Lung (tissue), 12 donors: ENCODE measurements around the gene RRM1. TPM values are rescaled to one million over a fixed set of nuclear protein-coding genes. Genes with fewer than 3 reads are reported as not detected.
"Not testable (repeated sequence)": the region's sequence is repeated elsewhere in the genome, so short reads cannot be mapped to it uniquely, and the experiment has no call there.

Experiments
- ATAC-seq: fragments of 200-7000 bp; cut with Tn5 transposase; one replicate; pipeline ENCODE4 v1.9.1; 2020; ENCODE audit warnings: moderate number of reproducible peaks; ENCODE audit not compliant: insufficient read depth, low FRiP score
- DNase-seq, 3 donors: peaks; one replicate each; pipeline ENCODE4 v3.0.0-alpha.2; 2013 to 2017
- H3K27ac ChIP-seq, 2 donors: one replicate each; pipeline ENCODE4 v1.5.1; 2013; ENCODE audit warnings: mild to moderate bottlenecking in 2 of 2, moderate library complexity in 2 of 2, control low read depth in 1 of 2, inconsistent platforms in 1 of 2, low read depth in 1 of 2, low read length in 1 of 2
- H3K27me3 ChIP-seq, 3 donors: one replicate each; pipeline ENCODE4 v1.5.1; 2013; ENCODE audit warnings: low read length in 2 of 3; ENCODE audit not compliant: control insufficient read depth in 3 of 3, insufficient read depth in 3 of 3
- H3K36me3 ChIP-seq, 4 donors: one replicate each; pipeline ENCODE4 v1.5.1; 2013; ENCODE audit warnings: low read length in 4 of 4, mild to moderate bottlenecking in 1 of 4, moderate library complexity in 1 of 4; ENCODE audit not compliant: control insufficient read depth in 4 of 4, insufficient read depth in 4 of 4
- H3K4me1 ChIP-seq, 5 donors: one replicate each; pipeline ENCODE4 v1.5.1; 2013; ENCODE audit warnings: low read length in 5 of 5, mild to moderate bottlenecking in 2 of 5, moderate library complexity in 1 of 5; ENCODE audit not compliant: control insufficient read depth in 5 of 5, insufficient read depth in 5 of 5
- H3K4me3 ChIP-seq: one replicate; pipeline ENCODE4 v1.5.1; 2013; ENCODE audit warnings: mild to moderate bottlenecking, control low read depth, moderate library complexity
- H3K9ac ChIP-seq, 2 donors: one replicate each; pipeline ENCODE4 v1.5.1; 2013; ENCODE audit warnings: low read length in 2 of 2, control low read depth in 1 of 2; ENCODE audit not compliant: insufficient read depth in 1 of 2
- H3K9me3 ChIP-seq, 4 donors: one replicate each; pipeline ENCODE4 v1.5.1; 2013; ENCODE audit warnings: low read length in 3 of 4, mild to moderate bottlenecking in 1 of 4, moderate library complexity in 1 of 4; ENCODE audit not compliant: control insufficient read depth in 4 of 4, insufficient read depth in 3 of 4
- WGBS, 2 donors: extraction: QIAGEN DNeasy Blood & Tissue Kit; methylation state at CpG; one replicate each; pipeline ENCODE4 v1.1.7; 2013; 5-methylcytosine and 5-hydroxymethylcytosine counted together
- polyA plus RNA-seq, 2 donors: library from polyadenylated mRNA; stranded (reverse); fragments of 200-250 nt; gene quantifications; one replicate each; pipeline ENCODE4 v1.2.1, GENCODE V29; 2013
- total RNA-seq, 2 donors: library from RNA; depleted of rRNA in 1 of 2; stranded (reverse); fragments of >200 nt in 1 of 2; gene quantifications; one replicate each; pipeline ENCODE4 v1.2.1, GENCODE V29; 2014 to 2021
- TF ChIP-seq, protein P1 (sequence below): IDR thresholded peaks from 2 replicates; pipeline ENCODE4 v1.5.1; 2012; ENCODE audit warnings: mild to moderate bottlenecking; ENCODE audit errors: control extremely low read depth, extremely low read depth
- donor health status: control.
- donor health status: control.
- donor health status: Bipolar disorder and iron deficiency.
- donor health status: healthy.
- donor health status: DM: yes; HTN: yes; CAD: no.

RRM1 gene
- total and polyA plus RNA-seq, 4 donors = 9.4 to 46.5 (median 25.8) TPM

DNA sequence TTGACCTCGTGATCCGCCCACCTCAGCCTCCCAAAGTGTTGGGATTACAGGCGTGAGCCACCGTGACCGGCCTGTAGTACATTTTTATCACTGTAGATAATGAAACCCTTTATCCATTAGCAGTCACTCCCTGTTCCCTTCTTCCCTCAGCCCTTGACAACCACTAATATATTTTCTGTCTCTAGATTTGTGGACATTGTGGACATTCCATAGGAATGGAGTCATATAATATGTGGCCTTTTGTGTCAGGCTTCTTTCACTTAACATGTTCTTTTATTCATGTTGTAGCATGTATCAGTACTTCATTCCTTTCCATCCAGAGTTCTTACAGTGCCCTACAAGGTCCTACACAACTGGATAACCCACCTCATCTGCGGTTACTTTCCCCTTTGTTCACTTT lies 30.5 kb downstream of the RRM1 start:
- H3K9ac ChIP-seq = no peak overlapping the region
- DNase-seq = no peak
- H3K9me3 ChIP-seq = no peaks in the 10 kb centered on the region
- H3K27me3 ChIP-seq = no peaks in the 10 kb centered on the region
- H3K4me3 ChIP-seq = no peak overlapping the region
- TF ChIP-seq, protein P1, sequence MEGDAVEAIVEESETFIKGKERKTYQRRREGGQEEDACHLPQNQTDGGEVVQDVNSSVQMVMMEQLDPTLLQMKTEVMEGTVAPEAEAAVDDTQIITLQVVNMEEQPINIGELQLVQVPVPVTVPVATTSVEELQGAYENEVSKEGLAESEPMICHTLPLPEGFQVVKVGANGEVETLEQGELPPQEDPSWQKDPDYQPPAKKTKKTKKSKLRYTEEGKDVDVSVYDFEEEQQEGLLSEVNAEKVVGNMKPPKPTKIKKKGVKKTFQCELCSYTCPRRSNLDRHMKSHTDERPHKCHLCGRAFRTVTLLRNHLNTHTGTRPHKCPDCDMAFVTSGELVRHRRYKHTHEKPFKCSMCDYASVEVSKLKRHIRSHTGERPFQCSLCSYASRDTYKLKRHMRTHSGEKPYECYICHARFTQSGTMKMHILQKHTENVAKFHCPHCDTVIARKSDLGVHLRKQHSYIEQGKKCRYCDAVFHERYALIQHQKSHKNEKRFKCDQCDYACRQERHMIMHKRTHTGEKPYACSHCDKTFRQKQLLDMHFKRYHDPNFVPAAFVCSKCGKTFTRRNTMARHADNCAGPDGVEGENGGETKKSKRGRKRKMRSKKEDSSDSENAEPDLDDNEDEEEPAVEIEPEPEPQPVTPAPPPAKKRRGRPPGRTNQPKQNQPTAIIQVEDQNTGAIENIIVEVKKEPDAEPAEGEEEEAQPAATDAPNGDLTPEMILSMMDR = no peak
- H3K36me3 ChIP-seq = peaks cover 22 to 46% (median 40%) of the 10 kb centered on the region in 4 donors
- peak overlapping the region in 1 of 2 donors; percentile 33 for H3K27ac ChIP-seq
- WGBS, 2 donors = 93 to 96% methylated on average over 6 of the region's 6 CpGs
- H3K4me1 ChIP-seq = no peaks in the 10 kb centered on the region
- no peak for ATAC-seq

DNA sequence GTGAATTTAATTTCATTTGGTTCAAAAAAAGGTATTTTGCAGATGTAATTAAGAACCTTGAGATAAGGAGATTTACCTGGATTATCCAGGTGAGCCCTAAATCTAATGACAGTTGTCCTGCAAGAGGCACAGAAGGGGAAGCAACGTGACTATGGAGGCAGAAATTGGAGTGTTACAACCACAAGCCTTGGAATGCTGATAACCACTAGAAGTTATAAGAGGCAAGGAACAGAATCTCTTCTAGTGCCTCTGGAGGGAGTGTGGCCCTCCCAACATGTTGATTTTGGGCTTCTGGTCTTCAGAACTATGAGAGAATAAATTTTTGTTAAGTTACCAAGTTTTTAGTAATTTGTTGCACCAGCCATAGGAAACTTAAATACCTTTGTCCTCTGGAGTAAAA lies 32.8 kb downstream of the RRM1 start:
- ATAC-seq (no peak), DNase-seq (no peak)
- no peak overlapping the region for H3K9ac ChIP-seq
- H3K4me3 ChIP-seq = no peak overlapping the region
- TF ChIP-seq, protein P1 = no peak
- no peaks in the 10 kb centered on the region for H3K9me3 ChIP-seq
- no peak overlapping the region for H3K27ac ChIP-seq
- no peaks in the 10 kb centered on the region for H3K4me1 ChIP-seq
- H3K27me3 ChIP-seq = no peaks in the 10 kb centered on the region
- peaks cover 21 to 44% (median 37%) of the 10 kb centered on the region in 4 donors for H3K36me3 ChIP-seq
- WGBS, 2 donors = 72 to 87% methylated on average over 1 of the region's 1 CpG

DNA sequence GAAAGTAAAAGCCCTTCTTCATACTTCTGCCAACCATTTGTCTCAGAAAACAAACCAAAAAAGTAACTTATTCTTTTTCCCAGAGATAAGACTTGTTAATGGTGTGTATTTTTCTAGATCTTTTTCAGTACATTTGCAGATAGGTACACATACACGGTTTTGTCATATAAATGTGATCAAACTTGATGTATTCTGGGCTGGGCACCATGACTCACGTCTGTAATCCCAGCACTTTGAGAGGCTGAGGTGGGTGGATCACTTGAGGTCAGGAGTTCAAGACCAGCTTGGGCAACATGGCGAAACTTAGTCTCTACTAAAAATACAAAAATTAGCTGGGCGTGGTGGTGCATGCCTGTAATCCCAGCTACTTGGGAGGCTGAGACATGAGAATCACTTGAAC lies 35.6 kb downstream of the RRM1 start:
- not testable (repeated sequence) for H3K4me1 ChIP-seq, H3K4me3 ChIP-seq, H3K27ac ChIP-seq, DNase-seq, H3K9ac ChIP-seq, H3K9me3 ChIP-seq, H3K27me3 ChIP-seq, ATAC-seq
- peaks cover 19 to 49% (median 36%) of the 10 kb centered on the region in 4 donors for H3K36me3 ChIP-seq
- WGBS, 2 donors = 90 to 93% methylated on average over 4 of the region's 4 CpGs

DNA sequence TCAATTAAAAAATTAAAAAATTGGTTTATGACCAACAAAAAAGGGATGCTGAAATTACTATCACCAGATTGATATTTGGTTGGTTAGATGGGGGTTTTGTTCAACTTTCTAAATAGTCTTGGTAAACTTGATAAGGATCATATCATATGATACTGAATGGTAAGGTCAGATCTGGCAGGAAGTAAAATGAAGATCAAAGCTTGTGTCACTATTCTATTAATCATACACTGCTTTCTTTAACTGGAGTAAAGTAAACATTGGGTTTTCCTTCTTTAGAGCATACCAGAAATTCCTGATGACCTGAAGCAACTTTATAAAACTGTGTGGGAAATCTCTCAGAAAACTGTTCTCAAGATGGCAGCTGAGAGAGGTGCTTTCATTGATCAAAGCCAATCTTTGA lies 40.2 kb downstream of the RRM1 start:
- H3K4me1 ChIP-seq = no peaks in the 10 kb centered on the region
- no peak overlapping the region for H3K4me3 ChIP-seq
- no peak overlapping the region for H3K27ac ChIP-seq
- H3K9me3 ChIP-seq = peaks cover 0 to 6% (median 2%) of the 10 kb centered on the region in 4 donors
- H3K36me3 ChIP-seq = peaks cover 9 to 50% (median 38%) of the 10 kb centered on the region in 4 donors
- DNase-seq (peak in 1 of 3 donors; percentile 13), ATAC-seq (no peak)
- no peak overlapping the region for H3K9ac ChIP-seq
- TF ChIP-seq, protein P1 = no peak
- H3K27me3 ChIP-seq = no peaks in the 10 kb centered on the region
